ENCODE measurements around the gene INO80C.

Gene INO80C

GRCh38 chr18:35511833-35512232 lies 14.1 kb upstream of the INO80C start:
- H3K9ac ChIP-seq (ENCODE audit: low read length) = no peak overlapping the region
- no peak for TF ChIP-seq EZH2phosphoT487 (IDR thresholded peaks at IDR 0.05; ENCODE audit: low read depth)
- peak; percentile 51 for TF ChIP-seq CTCF (IDR thresholded peaks at IDR 0.05; ENCODE audit: low read depth, low read length)
- no peaks in the 10 kb centered on the region for H3K79me2 ChIP-seq (ENCODE audit: low read length)
- peaks cover 33% of the 10 kb centered on the region for H3K4me1 ChIP-seq (ENCODE audit: low read length)
- H3K4me3 ChIP-seq (ENCODE audit: low read length) = no peak overlapping the region
- H2AFZ ChIP-seq (ENCODE audit: low read depth, low read length) = peak overlapping the region; percentile 91
- H3K4me2 ChIP-seq (ENCODE audit: low read length) = peak overlapping the region; percentile 43
- no peaks in the 10 kb centered on the region for H3K9me3 ChIP-seq (ENCODE audit: insufficient read depth, low read length)
- H4K20me1 ChIP-seq (ENCODE audit: insufficient read depth, low read length) = no peaks in the 10 kb centered on the region
- H3K27ac ChIP-seq (ENCODE audit: low read length) = peak overlapping the region; percentile 36
- H3K27me3 ChIP-seq (ENCODE audit: low read depth, low read length) = no peaks in the 10 kb centered on the region
- H3K36me3 ChIP-seq (replicated peaks; ENCODE audit: low read depth, low read length) = no peaks in the 10 kb centered on the region

GRCh38 chr18:35511428-35511827 lies 13.7 kb upstream of the INO80C start:
- no peaks in the 10 kb centered on the region for H4K20me1 ChIP-seq (ENCODE audit: insufficient read depth, low read length)

GRCh38 chr18:35510076-35510651 lies 12.4 kb upstream of the INO80C start:
- Histone ChIP-seq H2AFZ (ENCODE audit: low read depth, low read length) (no peak overlapping the region), H3K79me2 (ENCODE audit: low read length) (no peaks in the 10 kb centered on the region), H3K4me1 (ENCODE audit: low read length) (peaks cover 33% of the 10 kb centered on the region), H3K9ac (ENCODE audit: low read length) (no peak overlapping the region), H3K9me3 (ENCODE audit: insufficient read depth, low read length) (no peaks in the 10 kb centered on the region), H3K27me3 (ENCODE audit: low read depth, low read length) (no peaks in the 10 kb centered on the region), H3K4me3 (ENCODE audit: low read length) (no peak overlapping the region), H3K4me2 (ENCODE audit: low read length) (no peak overlapping the region), H3K27ac (ENCODE audit: low read length) (no peak overlapping the region), H3K36me3 (replicated peaks; ENCODE audit: low read depth, low read length) (no peaks in the 10 kb centered on the region), H4K20me1 (ENCODE audit: insufficient read depth, low read length) (no peaks in the 10 kb centered on the region)
- no peak for TF ChIP-seq CTCF (IDR thresholded peaks at IDR 0.05; ENCODE audit: low read depth, low read length)
- no peak for TF ChIP-seq EZH2phosphoT487 (IDR thresholded peaks at IDR 0.05; ENCODE audit: low read depth)

More at GRCh38 chr18:35511428-35511827, 13.7 kb upstream of the INO80C start:
- Histone ChIP-seq H3K36me3 (replicated peaks; ENCODE audit: low read depth, low read length) (no peaks in the 10 kb centered on the region), H3K4me2 (ENCODE audit: low read length) (peak overlapping the region; percentile 43), H3K27ac (ENCODE audit: low read length) (peak overlapping the region; percentile 36), H3K9me3 (ENCODE audit: insufficient read depth, low read length) (no peaks in the 10 kb centered on the region), H3K4me3 (ENCODE audit: low read length) (0 out of 2 replicates have a peak overlapping the region, but pooled peaks have one; percentile 4), H3K4me1 (ENCODE audit: low read length) (peaks cover 33% of the 10 kb centered on the region), H3K79me2 (ENCODE audit: low read length) (no peaks in the 10 kb centered on the region), H3K27me3 (ENCODE audit: low read depth, low read length) (no peaks in the 10 kb centered on the region), H3K9ac (ENCODE audit: low read length) (no peak overlapping the region), H2AFZ (ENCODE audit: low read depth, low read length) (peak overlapping the region; percentile 91)
- TF ChIP-seq CTCF (IDR thresholded peaks at IDR 0.05; ENCODE audit: low read depth, low read length) (no peak), EZH2phosphoT487 (IDR thresholded peaks at IDR 0.05; ENCODE audit: low read depth) (no peak)

- Histone ChIP-seq H3K27ac (ENCODE audit: low read length) (no peak overlapping the region), H3K79me2 (ENCODE audit: low read length) (no peaks in the 10 kb centered on the region), H4K20me1 (ENCODE audit: insufficient read depth, low read length) (no peaks in the 10 kb centered on the region), H3K36me3 (replicated peaks; ENCODE audit: low read depth, low read length) (no peaks in the 10 kb centered on the region), H3K27me3 (ENCODE audit: low read depth, low read length) (no peaks in the 10 kb centered on the region), H2AFZ (ENCODE audit: low read depth, low read length) (no peak overlapping the region), H3K9ac (ENCODE audit: low read length) (no peak overlapping the region), H3K9me3 (ENCODE audit: insufficient read depth, low read length) (no peaks in the 10 kb centered on the region), H3K4me2 (ENCODE audit: low read length) (no peak overlapping the region), H3K4me1 (ENCODE audit: low read length) (peaks cover 33% of the 10 kb centered on the region), H3K4me3 (ENCODE audit: low read length) (no peak overlapping the region)
- TF ChIP-seq CTCF (IDR thresholded peaks at IDR 0.05; ENCODE audit: low read depth, low read length) = no peak
- no peak for TF ChIP-seq EZH2phosphoT487 (IDR thresholded peaks at IDR 0.05; ENCODE audit: low read depth)
These were observed 11.1 kb upstream of the INO80C start for GRCh38 chr18:35508746-35509338.
